ENCODE results near the gene DUSP1.
A peak's percentile ranks its signal among the peaks of the same experiment; 100 is the strongest.

The DUSP1 gene

DNA sequence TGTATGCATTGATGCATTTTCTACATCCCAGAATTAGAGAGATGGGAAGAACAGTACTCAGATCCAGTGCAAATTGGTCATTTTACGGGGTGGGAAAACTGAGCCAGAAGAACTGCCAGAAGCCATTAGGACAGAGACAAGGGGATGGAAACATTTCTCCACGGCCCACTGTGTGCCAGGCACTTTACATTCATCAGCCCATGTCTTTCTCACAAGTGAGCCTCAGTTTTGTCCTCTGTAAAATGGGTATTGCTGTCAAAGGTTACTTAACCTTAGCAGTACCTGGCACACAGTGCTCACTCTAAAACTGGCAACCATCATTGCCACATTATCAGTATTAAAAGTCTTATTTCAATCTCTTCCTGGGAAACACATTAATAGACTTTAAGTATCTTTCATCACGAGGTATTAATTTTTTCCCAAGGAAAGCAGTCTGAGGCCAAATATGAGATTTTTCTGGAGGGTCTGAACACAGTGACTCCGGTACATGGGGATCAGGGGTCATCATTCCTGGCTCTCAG lies 5.2 kb downstream of the DUSP1 start:
- no peak for FAIRE-seq
- no peak for DNase-seq (ENCODE audit: insufficient read length, low spot score)

DNA sequence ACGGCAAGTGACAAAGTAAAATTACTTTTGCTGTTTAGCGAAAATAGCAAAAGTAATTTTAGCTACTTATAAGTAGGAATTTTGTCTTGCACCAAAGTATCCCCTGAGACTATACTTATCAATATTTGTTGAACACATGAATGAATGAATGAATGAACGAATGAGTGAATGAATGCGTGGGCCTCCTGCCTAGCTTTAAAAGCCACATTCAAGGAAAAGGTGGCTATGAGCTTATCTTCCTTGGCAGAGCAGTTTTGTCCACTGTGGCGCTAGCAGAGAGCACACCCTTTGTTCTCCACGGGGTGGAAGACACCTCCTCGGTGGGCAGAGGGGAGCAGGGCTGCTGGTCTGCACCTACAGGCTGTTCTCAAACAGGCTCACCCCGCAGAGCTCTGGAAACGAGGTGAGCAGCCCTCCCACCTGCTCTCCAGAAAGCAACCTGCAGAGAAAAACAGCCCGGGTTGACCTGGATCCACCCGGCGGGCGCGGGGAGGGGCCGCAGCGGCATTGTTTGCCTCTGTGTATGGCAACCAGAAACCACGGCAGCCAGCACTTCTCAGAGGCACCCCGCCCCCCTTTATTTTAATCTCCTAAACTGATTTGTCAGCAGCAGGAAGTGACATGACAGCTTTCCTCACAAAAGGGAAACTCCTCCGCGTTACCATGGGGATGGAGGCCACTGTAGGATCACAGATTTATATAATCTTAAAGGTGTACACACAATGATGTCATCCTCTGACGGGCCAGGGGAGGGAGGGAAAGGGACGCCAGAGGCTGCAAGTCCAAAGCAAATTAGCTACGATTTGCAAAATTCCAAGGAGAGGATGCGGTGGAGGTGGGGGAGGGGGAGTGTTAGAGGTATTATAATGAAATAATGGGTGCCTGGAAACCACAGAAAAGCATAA lies 5.9 kb downstream of the DUSP1 start:
- FAIRE-seq (no peak), DNase-seq (ENCODE audit: insufficient read length, low spot score) (peak; percentile 93)

DNA sequence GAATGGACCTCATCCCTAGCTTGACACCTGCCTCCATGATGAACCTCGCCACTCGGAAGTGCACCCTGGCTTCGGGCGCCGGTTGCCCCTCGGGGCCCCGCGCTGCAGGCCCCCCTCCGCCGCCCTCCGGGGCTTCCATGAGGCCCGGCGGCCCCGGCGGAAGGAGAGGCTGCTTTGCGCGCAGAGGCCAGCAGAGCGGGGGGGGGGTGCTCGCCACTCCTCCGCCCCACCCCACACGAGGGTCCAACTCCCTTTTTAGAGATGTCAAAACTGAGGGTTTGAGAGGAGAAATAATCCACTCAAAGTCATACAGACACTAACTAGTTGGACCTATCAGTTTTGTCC lies 7.9 kb downstream of the DUSP1 start:
- no peak for FAIRE-seq
- DNase-seq (ENCODE audit: insufficient read length, low spot score) = no peak

DNA sequence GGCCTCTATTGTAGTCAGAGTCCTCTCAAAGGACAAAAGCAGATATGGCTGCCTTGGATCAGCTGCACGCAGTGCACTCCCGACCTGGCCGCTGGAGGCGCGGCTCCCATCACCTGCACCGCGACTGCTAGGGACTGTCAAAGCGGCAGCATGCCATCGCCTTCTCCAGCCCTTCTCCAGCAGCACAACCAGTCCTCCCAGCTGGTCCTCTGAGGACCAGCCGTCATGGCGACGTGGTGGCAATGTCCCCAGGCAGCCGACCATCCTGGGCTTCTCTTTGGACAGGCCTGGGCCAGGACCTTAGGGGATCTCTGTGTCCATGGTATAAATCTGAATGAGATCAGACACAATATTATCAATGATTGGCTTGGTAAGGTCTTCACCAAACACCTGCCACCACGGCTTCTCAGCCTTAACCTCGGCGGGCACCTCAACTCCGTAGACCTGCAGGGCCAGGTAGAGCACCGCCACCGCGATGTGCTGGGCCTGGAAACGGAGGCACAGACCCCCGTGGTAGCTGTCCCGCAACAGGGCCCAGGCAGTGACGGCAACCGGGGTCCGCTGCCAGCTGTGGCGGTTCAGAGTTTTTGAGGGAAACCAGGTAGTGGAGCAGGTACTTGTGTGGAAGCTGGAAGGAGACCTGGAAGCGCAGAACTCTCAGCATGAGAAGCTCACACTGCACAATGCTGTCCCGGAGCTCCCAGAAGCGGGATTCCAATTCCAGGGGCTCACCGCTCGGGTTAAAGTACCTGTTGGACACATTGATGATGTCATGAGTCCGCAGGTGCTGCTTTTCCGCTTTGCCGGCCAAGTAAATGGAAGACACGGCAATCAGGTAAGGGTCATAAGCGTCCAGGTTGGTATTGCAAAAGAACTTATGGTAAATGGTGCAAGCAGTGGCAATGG lies 8.5 kb downstream of the DUSP1 start:
- FAIRE-seq (no peak), DNase-seq (ENCODE audit: insufficient read length, low spot score) (no peak)

DNA sequence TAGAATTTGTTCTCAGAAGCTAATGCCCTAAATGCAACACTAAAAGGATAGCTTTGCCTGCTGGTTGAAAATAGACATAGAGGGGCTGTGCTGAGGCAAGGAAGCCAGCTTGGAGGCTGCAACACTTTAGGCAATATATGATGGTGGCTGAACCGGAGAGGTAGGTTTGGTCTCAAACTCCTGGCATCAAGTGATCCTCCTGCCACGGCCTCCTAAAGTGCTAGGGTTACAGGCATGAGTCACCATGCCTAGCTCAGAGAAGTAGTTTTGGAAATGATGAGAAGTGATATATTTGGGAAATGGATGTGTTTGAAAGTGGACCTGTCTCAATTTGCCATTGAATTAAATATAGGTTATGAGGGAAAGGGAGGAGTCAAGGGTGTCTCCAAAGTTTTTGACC lies 10.0 kb downstream of the DUSP1 start:
- DNase-seq (ENCODE audit: insufficient read length, low spot score) (no peak), FAIRE-seq (no peak)

DNA sequence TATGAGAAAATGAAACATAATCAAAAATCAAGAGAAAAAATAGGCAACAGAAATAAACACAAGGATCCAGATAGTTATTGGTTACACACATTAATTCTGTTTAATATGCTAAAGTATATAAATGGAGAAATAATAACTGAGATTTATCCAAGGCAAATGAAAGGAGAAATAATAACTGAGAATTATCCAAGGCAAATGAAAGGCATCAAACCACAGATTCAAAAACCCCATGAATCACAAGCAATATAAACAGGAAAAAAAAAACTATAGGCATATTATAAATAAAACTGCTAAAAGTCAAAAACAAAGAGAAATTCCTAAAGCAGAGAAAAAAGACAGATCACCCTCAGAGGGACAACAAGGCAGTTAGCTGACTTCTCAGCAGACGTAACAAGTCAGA lies 10.9 kb downstream of the DUSP1 start:
- DNase-seq (ENCODE audit: insufficient read length, low spot score) = no peak
- FAIRE-seq = no peak

DNA sequence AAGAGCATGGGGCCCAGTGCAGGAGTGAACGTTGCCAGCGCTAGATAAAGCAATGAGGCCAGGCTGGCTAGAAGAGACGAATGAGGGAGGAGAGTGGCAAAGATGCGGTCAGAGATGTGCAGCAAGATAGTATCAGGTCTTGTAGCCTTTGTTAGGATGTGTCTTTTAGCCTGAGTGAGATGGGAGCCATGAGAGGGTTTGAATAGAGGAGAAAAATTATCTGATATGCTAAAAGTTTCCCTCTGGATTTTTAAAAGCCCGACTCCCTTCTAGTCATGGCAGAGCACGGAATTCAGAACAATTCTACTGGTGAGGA lies 12.2 kb downstream of the DUSP1 start:
- FAIRE-seq (no peak), DNase-seq (ENCODE audit: insufficient read length, low spot score) (no peak)

DNA sequence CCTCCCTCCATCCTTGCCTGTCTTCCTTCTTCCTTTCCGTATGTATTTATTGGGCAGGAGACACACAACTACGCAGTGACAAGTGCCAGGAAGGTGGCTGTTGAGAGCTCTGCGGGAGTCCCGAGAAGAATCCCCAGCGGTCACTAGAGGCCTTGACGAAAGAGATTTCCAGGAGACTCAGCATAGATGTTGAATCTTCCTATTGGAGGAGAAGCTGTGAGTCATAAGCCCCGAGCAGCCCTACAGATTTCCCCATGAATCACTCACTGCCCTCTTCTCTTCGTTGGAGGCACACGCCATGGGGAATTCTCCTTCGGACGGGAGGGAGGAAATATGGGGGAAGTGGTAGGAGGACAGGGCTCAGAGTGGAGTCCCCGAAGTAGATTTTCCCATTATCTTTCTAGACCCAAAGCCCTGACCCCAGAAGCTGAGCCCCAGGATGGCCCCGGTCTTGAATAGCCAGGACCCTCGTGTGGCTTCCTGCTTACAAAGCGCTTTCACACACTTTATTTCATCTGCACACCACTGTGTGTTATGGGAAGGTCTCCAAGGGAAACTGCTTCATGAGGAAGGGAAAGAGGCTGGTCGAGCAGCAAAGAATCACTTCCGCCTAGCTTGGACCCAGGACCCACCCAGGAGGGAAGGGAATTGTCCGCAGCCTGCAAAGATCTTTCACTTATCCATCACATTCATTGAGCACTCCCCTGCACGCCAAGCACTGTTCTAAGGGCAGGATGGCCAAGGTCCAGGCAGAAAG lies 12.7 kb downstream of the DUSP1 start:
- DNase-seq (ENCODE audit: insufficient read length, low spot score) (peak; percentile 84), FAIRE-seq (peak; percentile 16)

DNA sequence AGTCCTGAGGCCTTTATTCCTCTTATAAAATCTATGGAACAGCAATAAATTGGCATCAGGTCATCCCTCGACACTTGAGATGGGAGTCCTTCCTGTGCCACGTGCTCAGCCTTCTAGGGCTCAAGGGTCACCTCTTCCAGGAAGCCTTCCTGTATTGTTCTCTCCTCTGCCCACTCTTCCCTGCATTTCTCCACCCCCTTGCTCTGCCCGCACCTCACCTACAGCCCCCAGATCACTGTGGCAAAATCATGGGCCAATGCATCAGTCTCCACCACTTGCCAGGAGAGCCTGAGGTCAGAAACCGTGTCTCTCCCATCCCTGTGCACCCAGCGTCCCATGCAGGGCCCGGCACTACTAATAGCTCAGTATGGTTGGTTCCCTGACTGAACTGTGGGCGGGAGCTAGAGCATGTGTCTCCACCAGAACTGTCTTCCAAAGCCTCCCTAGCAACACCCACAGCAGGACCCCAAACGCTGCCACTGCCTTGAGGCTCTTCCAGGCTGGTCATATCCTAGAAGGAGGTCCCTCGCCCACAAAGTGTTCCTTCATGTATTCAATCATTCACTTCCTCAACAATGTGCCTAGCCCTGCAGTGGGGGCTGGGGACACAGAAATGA lies 13.5 kb downstream of the DUSP1 start:
- DNase-seq (ENCODE audit: insufficient read length, low spot score) (no peak), FAIRE-seq (no peak)

DNA sequence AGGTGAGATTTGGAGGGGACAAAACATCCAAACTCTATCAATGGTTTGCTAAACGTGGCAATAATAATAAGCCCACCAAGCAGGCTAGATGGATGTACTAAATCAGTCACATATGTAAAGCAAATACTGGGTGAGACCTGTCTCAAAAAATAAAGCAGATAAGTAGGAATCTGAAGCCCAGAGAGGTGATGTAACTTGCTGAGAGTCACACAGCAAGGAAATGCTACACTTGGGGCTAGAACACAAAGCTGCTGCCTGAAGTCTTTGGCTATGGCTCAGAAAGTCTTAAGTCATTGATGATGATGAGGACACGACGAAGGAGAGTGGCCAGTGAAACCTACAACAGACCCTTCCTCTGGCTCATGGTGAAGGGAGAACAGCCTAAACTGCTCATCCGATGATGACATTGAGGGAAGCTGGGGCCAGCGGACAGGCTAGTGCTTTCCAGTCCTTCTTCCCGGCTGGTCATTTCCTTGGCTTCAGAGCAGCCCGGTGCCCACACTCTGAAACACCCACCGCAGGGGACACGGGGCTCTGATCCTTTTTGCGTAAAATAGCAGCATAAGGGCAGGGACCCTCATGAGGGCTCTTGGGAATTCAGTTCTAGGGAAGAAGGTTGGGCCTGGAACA lies 14.1 kb downstream of the DUSP1 start:
- DNase-seq (ENCODE audit: insufficient read length, low spot score) (no peak), FAIRE-seq (no peak)

DNA sequence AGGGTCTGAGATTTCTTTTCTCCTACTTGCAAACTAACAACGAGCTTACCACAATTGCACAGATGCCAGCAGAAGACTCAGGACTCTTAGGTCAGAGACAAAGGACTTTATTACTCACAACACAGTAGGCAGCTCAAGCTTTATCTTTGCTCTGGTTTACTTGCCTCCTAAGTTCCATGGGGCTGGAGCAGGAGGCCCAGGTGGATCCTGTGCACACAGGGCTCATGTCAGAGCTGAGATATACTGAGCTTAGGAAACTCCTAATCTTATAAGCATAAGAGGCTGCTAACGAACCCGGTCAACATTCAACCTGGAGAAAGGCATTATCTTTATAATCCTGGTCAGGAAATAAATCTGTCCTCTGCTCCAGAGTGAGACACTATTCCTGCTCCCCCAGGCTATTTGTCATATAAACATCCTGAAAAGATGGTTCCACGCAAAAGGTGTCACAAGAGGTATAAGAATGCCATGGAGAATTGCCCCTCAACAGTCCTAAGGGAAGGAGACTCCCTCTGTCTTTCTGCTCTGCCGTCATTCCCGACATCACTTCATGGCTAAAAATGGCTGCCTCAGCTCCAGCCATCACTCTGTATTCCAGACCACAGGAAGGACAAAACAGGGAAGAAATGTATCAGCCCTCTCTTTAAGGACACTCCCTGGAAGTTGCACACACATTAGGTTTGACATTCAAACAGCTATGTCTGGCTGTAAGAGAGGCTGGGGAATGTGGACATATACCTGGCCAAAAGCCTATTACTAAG lies 16.2 kb downstream of the DUSP1 start:
- DNase-seq (ENCODE audit: insufficient read length, low spot score) (no peak), FAIRE-seq (no peak)

DNA sequence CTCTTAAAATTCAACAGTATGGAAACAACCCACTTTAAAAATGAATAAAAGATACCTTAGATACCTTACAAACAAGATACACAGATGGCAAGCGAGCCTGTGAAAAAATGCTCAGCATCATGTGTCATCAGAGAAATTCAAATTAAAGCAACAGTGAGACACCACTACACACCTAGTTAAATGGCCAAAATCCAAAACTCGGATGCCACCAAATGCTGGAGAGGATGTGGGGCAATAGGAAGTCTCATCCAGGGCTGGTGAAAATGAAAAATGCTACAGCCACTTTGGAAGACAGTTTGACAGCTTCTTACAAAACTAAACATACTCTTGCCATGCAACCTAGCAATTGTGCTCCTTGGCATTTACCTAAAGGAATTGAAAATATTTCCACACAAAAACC lies 17.9 kb downstream of the DUSP1 start:
- no peak for FAIRE-seq
- DNase-seq (ENCODE audit: insufficient read length, low spot score) = no peak

DNA sequence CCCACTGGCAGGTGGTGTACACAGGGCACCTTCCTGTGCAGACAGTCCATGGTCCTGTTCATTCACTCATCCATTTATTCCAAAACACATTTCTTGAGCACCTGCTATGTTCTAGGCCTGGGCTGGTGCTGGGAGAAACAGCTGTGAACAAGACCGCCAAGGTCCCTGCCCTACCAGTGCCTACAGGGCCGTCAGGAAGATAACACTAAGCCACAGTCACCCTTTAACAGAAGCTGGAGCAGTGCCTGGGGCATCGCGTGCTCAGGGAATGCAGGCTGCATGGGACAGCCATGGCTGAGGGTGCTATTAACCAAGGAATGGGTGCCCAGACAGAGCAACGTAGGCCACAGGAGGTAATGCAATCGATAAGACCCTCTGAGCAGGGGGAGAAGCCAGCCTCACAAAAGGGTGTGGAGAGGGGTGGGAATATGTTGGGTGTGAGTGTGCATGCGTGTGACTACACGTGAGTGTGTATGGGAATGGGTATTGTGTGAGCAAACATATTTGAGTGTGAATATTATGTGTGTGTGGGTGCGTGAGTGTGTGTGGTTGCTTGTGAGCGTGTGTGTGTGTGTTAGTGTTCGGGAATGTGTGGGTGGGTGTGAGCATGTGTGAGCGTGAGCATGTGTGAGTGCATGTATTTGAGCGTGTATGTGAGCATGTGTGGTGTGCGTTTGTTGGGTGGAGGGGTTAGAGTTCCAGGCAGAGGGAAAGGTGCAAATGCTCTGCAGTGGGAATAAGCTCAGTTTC lies 19.1 kb downstream of the DUSP1 start:
- DNase-seq (ENCODE audit: insufficient read length, low spot score) = no peak
- peak; percentile 48 for FAIRE-seq

DNA sequence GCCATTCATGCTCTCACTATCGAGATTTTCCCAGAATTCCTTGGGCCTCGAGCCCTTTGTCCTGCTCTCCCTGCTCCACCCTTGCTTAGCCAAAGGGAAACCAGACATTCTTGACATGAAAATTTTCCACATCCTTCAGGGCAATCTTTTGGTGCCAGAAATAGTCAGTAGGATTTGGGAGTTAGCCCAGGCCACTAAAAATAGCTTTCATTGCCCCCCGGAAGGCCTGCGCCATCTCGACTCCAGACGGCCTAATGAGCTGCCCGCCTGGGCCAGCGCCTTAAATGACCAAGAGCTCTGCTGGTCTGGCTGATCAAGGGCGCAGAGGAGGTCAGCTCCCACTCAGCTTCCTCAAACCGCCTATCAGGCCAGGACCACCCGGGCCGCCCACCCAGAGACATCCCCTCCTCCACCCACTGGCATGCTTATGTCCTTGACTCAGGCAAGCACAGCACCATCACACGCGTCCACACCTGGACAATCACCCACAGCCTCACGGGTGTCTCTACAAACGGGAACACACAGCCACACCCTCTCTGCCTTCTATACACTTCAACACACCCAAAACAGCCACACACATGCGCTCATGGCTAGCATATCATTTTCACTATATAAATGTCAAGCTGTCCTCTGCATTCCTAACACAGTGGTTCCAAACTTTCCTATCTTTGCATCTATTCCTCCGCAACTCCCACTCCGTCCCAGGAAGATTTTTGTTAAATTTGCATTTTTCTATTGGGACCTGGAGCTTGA lies 20.9 kb downstream of the DUSP1 start:
- DNase-seq (ENCODE audit: insufficient read length, low spot score) = no peak
- no peak for FAIRE-seq

DNA sequence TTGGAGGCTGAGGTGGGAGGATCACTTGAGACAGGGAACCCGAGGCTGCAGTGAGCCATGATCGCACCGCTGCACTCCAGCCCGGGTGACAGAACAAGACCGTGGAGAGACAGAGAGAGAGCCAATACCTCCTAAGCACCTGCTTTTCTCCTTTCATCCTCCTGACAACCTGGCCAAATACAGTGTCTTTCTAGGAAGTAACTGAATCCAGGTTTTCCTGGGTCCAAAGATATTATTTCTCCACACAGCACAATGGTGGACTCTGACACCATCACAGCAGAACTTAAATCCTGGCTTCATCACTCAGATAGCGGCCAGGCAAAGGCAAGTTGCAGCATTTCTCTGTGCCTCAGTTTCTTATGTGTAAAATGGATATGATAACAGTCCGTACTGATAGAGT lies 21.9 kb downstream of the DUSP1 start:
- DNase-seq (ENCODE audit: insufficient read length, low spot score) = no peak
- FAIRE-seq = no peak

DNA sequence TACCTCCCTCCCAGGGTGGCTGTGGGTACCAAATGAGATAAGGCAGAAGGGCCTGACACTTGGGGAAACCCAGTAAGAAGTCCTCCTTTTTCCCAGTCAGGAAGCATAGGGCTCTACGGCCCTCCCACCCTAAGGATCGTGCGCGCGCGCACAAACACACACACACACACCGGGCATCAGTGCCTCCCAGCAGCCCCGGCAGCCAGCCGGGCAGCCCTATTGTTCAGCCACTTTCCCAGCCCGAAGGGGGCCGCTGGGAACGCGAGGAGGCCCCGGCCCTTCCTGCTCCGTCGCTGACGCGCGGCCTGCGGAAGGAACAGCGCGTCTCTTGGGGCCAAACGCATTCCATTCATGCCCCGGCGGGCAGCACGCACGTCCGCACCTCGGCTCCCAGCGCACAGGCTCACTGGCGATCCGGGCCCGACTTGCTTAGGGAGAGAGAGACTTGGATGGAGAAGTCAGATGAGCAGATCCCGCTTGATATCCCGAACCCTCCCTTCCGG lies 22.6 kb downstream of the DUSP1 start:
- DNase-seq (ENCODE audit: insufficient read length, low spot score) (no peak), FAIRE-seq (no peak)

DNA sequence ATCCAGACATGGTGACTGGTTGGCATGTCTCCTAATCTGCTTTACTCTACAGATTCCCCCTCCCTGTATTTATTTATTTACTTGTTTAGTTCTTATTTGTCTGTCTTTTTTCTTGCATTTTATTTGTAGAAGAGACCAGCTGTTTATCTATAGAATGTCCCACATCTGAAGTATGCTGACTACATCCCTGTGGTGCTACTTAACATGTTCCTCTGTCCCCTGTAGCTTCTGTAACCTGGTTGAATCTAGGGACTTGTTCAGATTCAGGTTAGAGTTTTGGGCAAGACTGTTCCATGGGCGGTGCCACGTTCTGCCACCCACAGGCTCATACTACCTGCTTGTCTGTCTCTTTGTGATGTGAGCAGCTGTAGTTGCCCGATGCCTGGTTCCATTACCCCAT lies 23.5 kb downstream of the DUSP1 start:
- DNase-seq (ENCODE audit: insufficient read length, low spot score) = no peak
- FAIRE-seq = no peak

DNA sequence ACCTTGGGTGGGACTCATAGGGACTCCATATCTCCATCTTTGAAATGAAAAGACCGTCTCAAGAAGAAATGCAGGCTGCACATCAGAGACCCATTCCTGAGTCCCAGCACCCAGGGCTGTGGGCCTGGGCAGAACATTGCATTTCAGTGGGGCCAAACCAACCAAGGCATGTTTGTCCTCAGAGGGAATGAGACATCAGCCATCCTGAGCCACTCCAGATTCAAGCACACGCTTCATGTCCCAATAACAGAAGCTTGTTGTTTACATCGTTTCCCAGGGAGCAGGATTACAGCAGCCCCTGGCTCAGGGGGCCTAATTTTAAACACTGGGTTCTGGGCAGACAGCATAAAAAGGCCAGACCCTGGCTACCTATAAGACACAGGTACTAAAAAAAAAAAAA lies 24.3 kb downstream of the DUSP1 start:
- no peak for FAIRE-seq
- DNase-seq (ENCODE audit: insufficient read length, low spot score) = no peak

All from HTR-8/SVneo (cell line).